Neuron (in vitro differentiated cells): ENCODE data around the gene OR5D14.

Experiments
- H2AFZ ChIP-seq: one replicate; pipeline ENCODE4 v1.6.1; 2013; ENCODE audit warnings: low read depth, mild to moderate bottlenecking, inconsistent platforms, low read length, moderate library complexity
- H3K27me3 ChIP-seq: one replicate; pipeline ENCODE4 v1.6.1; 2013; ENCODE audit warnings: low read length; ENCODE audit not compliant: insufficient read depth
- H3K36me3 ChIP-seq: one replicate; pipeline ENCODE4 v1.6.1; 2013; ENCODE audit warnings: low read length; ENCODE audit not compliant: insufficient read depth
- H3K4me1 ChIP-seq: one replicate; pipeline ENCODE4 v1.6.1; 2013; ENCODE audit warnings: low read length; ENCODE audit not compliant: insufficient read depth
- H3K4me3 ChIP-seq: 2 replicates; pipeline ENCODE4 v1.5.1; 2013; ENCODE audit warnings: mild to moderate bottlenecking, low read length, moderate library complexity
- H3K9me3 ChIP-seq: one replicate; pipeline ENCODE4 v1.6.1; 2013; ENCODE audit warnings: low read length

The OR5D14 gene

DNA sequence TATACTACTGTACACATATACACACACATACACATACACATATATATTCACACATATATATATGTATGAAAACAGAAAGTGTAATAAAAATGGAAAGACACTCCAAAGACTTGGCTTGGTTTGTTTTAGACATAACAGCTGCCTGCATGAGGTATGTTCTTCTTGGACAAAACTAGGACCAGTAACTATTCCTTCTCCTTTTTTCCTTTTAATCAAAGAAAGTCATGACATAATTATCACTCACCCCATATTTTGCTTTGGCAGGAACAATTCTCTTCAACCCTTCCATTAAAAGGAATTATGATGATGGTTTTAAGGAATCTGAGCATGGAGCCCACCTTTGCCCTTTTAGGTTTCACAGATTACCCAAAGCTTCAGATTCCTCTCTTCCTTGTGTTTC is at the start of gene OR5D14:
Gene OR5D14, plus strand, starts transcription at position 301 of the 400 bp plus-strand sequence. Its CDS starts 0 bp downstream, at position 301.
- Histone ChIP-seq H3K36me3 (no peaks in the 10 kb centered on the region), H3K4me1 (no peaks in the 10 kb centered on the region), H2AFZ (no peak within 1 kb of the TSS), H3K9me3 (no peaks in the 10 kb centered on the region), H3K4me3 (no peak within 1 kb of the TSS), H3K27me3 (no peaks in the 10 kb centered on the region)

DNA sequence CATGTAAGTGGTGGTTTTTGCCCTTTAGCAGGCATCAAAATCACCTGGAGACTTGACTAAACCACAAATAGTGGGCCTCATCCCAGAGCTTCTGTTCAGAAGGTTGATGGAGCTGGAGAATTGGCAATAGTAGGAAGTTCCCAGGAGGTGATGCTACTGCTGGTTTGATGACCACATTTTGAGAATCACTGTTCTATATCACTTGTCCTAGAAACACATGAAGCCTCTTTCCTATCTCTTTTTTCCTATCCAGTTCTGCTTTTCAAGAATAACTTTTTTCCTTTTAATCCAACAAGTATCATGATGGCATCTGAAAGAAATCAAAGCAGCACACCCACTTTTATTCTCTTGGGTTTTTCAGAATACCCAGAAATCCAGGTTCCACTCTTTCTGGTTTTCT is 22.2 kb upstream of the OR5D14 start, which contains the start of gene OR5D13:
Gene OR5D13, plus strand, starts transcription at position 301 of the 400 bp plus-strand sequence. Its CDS starts 0 bp downstream, at position 301.
- Histone ChIP-seq H3K4me3 (no peak within 1 kb of the TSS), H3K36me3 (no peaks in the 10 kb centered on the region), H2AFZ (no peak within 1 kb of the TSS), H3K9me3 (no peaks in the 10 kb centered on the region), H3K4me1 (no peaks in the 10 kb centered on the region), H3K27me3 (peaks cover 2% of the 10 kb centered on the region)

DNA sequence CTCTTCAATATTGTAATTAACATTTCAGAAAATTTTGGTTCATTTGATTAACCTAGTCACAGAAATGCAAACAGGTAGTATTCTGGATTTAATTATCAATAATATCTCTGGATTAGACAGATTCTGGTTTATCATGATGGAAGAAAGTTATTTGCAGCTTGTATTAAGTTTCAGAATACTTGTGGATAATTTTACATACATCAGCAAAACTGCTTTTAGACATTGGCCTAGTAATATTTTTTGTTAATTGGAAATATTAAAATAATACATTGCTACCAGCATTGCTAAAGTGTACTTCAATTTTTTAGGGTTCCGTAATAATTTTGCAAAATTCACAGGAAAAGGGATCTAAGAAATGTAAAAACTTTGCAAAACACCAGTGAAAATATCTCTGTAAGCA is 3.8 kb upstream of the OR5D14 start:
- H3K9me3 ChIP-seq, result no peaks in the 10 kb centered on the region
- H3K27me3 ChIP-seq, result no peaks in the 10 kb centered on the region
- H3K36me3 ChIP-seq, result no peaks in the 10 kb centered on the region
- H3K4me3 ChIP-seq, result no peak overlapping the region
- no peaks in the 10 kb centered on the region for H3K4me1 ChIP-seq
- no peak overlapping the region for H2AFZ ChIP-seq

GRCh38 chr11:55793321-55793720 is 2.0 kb upstream of the OR5D14 start:
- H2AFZ ChIP-seq, result no peak overlapping the region
- H3K4me1 ChIP-seq, result no peaks in the 10 kb centered on the region
- H3K9me3 ChIP-seq, result no peaks in the 10 kb centered on the region
- H3K36me3 ChIP-seq, result no peaks in the 10 kb centered on the region
- no peaks in the 10 kb centered on the region for H3K27me3 ChIP-seq
- no peak overlapping the region for H3K4me3 ChIP-seq

DNA sequence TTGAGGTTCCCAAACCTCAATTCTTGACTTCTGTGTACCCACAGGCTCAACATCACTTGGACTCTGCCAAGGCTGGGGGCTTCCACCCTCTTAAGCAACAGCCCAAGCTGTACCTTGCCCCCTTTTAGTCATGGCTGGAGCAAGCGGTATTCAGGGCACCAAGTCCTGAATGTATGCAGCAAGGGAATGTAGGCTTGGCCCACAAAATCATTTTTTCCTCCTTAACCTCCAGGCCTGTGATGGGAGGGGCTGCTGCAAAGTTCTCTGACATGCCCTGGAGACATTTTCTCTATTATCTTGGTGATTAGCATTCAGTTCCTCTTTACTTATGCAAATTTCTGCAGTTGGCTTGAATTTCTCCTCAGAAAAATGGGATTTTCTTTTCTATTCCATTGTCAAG is 10.9 kb downstream of the OR5D14 start:
- H3K9me3 ChIP-seq, result no peaks in the 10 kb centered on the region

GRCh38 chr11:55811067-55811466 is 15.7 kb downstream of the OR5D14 start, which contains the start of gene OR5L1:
Gene OR5L1, plus strand, starts transcription at chr11:55811367. Its CDS starts 100 bp downstream, at chr11:55811467.
- Histone ChIP-seq H3K4me3 (no peak within 1 kb of the TSS), H2AFZ (no peak within 1 kb of the TSS), H3K9me3 (no peaks in the 10 kb centered on the region), H3K27me3 (no peaks in the 10 kb centered on the region), H3K4me1 (no peaks in the 10 kb centered on the region), H3K36me3 (no peaks in the 10 kb centered on the region)

More for the DNA sequence above, 10.9 kb downstream of the OR5D14 start:
- no peaks in the 10 kb centered on the region for H3K27me3 ChIP-seq
- no peaks in the 10 kb centered on the region for H3K4me1 ChIP-seq
- no peaks in the 10 kb centered on the region for H3K36me3 ChIP-seq
- H3K4me3 ChIP-seq, result no peak overlapping the region
- no peak overlapping the region for H2AFZ ChIP-seq

DNA sequence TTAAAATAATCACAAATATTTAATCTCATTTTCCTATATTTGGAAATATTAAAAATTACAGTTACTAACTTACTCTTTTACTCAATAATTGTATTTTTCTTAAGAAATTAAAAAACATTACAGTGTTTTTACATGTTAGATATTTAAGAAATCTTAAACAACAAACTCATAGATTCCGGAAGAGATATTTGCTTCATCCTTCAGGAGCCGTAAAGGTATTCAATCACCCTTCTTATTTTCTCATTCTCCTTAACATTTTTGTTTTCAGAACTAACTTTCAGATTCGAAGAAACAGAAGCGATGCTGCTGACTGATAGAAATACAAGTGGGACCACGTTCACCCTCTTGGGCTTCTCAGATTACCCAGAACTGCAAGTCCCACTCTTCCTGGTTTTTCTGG is 24.0 kb downstream of the OR5D14 start, which contains the start of gene OR5D18:
Gene OR5D18, plus strand, starts transcription at position 301 of the 400 bp plus-strand sequence. Its CDS starts 0 bp downstream, at position 301.
- H2AFZ ChIP-seq, result no peak within 1 kb of the TSS
- no peaks in the 10 kb centered on the region for H3K9me3 ChIP-seq
- no peaks in the 10 kb centered on the region for H3K27me3 ChIP-seq
- H3K4me1 ChIP-seq, result no peaks in the 10 kb centered on the region
- no peaks in the 10 kb centered on the region for H3K36me3 ChIP-seq
- no peak within 1 kb of the TSS for H3K4me3 ChIP-seq

- H3K27me3 ChIP-seq, result no peaks in the 10 kb centered on the region
- H3K4me3 ChIP-seq, result no peak within 1 kb of the TSS
- H3K9me3 ChIP-seq, result no peaks in the 10 kb centered on the region
- no peaks in the 10 kb centered on the region for H3K4me1 ChIP-seq
- no peaks in the 10 kb centered on the region for H3K36me3 ChIP-seq
- no peak within 1 kb of the TSS for H2AFZ ChIP-seq
These were observed 31.6 kb downstream of the OR5D14 start, which contains the start of gene OR5L2 for GRCh38 chr11:55826919-55827318. Gene OR5L2, plus strand, starts transcription at chr11:55827219. Its CDS starts 0 bp downstream, at chr11:55827219.

GRCh38 chr11:55838452-55838851 is 43.1 kb downstream of the OR5D14 start, which contains the start of gene OR5D16:
Gene OR5D16, plus strand, starts transcription at chr11:55838752. Its CDS starts 0 bp downstream, at chr11:55838752.
- no peaks in the 10 kb centered on the region for H3K36me3 ChIP-seq
- no peak within 1 kb of the TSS for H2AFZ ChIP-seq
- H3K4me3 ChIP-seq, result no peak within 1 kb of the TSS
- no peaks in the 10 kb centered on the region for H3K27me3 ChIP-seq
- H3K9me3 ChIP-seq, result no peaks in the 10 kb centered on the region
- no peaks in the 10 kb centered on the region for H3K4me1 ChIP-seq
